AG09319 (cell line): ENCODE measurements around the gene GRSF1.

Source experiments
- DNase-seq: peaks from one replicate; pipeline ENCODE4 v3.0.0-alpha.2; 2010; ENCODE audit warnings: low read depth; ENCODE audit errors: extremely low read depth
- TF ChIP-seq, protein P1 (sequence below): IDR thresholded peaks from 2 replicates; pipeline ENCODE4 v1.5.1; 2011; ENCODE audit warnings: low read depth, mild to moderate bottlenecking, inconsistent platforms, low read length, moderate library complexity

The GRSF1 gene

DNA sequence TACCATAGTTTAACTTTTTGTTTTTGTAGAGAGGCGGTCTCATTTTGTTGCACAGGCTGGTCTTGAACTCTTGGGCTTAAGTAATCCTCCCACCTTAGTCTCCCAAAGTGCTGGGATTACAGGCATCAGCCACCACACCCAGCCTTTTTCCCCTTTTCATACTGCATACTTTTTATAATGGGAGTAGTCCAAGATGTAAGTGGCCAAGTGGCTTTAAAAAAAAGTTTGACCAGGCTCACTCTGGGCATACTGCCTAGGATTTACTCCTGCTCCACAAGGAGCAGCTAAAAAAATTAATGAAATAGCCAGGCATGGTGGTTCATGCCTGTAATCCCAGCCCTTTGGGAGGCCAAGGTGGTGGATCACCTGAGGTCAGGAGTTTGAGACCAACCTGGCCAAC is 6.0 kb downstream of the GRSF1 start:
- no peak for DNase-seq
- TF ChIP-seq, protein P1, sequence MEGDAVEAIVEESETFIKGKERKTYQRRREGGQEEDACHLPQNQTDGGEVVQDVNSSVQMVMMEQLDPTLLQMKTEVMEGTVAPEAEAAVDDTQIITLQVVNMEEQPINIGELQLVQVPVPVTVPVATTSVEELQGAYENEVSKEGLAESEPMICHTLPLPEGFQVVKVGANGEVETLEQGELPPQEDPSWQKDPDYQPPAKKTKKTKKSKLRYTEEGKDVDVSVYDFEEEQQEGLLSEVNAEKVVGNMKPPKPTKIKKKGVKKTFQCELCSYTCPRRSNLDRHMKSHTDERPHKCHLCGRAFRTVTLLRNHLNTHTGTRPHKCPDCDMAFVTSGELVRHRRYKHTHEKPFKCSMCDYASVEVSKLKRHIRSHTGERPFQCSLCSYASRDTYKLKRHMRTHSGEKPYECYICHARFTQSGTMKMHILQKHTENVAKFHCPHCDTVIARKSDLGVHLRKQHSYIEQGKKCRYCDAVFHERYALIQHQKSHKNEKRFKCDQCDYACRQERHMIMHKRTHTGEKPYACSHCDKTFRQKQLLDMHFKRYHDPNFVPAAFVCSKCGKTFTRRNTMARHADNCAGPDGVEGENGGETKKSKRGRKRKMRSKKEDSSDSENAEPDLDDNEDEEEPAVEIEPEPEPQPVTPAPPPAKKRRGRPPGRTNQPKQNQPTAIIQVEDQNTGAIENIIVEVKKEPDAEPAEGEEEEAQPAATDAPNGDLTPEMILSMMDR = no peak

DNA sequence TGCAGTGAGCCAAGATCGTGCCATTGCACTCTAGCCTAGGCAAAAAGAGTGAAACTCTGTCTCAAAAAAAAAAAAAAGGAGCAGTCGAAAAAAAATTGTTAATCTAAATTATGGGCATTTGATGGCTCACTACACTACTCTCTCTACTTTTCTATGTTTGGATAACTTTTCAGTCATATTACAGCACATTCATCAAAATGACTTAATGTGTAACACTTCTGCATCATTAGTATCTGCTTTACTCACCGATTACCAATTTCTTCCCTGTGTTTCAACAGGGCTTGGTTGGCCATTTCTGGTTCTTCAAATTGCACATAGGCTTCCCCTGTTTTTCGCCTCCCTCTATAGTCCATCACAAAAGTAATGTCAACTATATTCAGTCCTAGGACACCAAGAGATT is 8.4 kb downstream of the GRSF1 start:
- TF ChIP-seq, protein P1 = no peak
- DNase-seq = no peak

DNA sequence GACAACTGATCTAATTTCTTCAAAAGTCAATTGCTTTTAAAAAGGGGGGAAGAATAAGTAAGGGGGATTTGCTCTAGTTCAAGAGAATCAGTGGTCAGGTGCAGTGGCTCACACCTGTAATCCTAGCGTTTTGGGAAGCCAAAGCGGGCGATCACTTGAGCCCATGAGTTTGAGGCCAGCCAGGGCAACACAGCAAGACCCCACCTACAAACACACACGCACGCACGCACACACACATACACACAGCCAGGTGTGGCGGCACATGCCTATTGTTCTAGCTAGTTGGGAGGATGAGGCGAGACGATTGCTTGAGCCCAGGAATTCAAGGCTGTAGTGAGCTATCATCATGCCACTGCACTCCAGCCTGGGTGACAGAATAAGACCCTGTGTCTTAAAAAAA is 9.6 kb downstream of the GRSF1 start:
- TF ChIP-seq, protein P1 = no peak
- DNase-seq = no peak

DNA sequence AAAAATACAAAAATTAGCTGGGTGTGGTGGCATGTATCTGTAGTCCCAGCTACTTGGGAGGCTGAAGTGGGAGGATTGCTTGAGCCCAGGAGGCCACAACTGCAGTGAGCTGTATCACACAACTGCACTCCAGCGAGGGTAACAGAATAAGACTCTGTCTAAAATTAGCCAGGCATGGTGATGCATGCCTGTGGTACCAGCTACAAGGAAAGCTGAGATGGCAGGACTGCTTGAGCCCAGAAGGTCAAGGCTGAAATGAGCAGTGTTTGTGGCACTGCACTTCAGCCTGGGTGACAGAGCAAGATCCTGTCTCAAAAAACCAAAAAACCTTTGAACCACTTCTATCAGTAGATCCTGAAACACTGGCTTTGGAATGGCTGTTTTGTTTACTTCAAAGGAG is 10.2 kb downstream of the GRSF1 start:
- TF ChIP-seq, protein P1 = no peak
- DNase-seq = no peak

DNA sequence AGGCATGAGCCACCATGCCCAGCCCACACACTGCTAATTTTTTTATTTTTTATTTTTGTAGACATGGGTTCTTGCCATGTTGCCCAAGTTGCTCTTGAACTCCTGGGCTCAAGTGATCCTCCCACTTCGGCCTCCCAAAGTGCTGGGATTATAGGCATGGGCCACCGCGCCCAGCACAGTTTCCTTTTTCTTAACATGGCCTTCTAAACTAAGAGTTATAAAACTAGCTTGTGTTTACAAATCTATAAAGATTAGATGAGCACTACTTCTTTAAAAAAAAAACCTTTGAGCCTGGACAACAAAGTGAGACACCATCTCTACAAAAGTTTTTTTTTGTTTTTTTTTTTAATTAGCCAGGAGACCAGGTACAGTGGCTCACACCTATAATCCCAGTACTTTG is 10.7 kb downstream of the GRSF1 start:
- TF ChIP-seq, protein P1 = no peak
- DNase-seq = no peak

DNA sequence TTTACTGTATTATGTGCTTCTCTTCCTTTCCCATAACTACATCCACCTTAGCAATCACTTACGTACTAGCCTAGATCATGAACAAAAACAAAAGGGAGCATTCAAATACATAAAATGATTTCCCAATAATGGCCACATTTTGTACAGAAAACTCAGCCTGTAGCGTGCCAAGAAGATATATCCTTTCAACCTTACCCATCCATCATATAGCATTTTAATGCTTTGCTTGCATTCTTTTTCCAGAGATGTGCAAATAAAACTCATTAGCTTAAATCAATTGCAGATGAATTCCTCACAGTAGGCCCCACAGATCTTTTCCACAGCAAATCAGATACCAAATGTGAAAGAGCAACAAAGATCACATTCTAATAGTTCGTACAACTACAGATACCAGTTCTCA is 20.8 kb downstream of the GRSF1 start:
- TF ChIP-seq, protein P1 = no peak
- no peak for DNase-seq

DNA sequence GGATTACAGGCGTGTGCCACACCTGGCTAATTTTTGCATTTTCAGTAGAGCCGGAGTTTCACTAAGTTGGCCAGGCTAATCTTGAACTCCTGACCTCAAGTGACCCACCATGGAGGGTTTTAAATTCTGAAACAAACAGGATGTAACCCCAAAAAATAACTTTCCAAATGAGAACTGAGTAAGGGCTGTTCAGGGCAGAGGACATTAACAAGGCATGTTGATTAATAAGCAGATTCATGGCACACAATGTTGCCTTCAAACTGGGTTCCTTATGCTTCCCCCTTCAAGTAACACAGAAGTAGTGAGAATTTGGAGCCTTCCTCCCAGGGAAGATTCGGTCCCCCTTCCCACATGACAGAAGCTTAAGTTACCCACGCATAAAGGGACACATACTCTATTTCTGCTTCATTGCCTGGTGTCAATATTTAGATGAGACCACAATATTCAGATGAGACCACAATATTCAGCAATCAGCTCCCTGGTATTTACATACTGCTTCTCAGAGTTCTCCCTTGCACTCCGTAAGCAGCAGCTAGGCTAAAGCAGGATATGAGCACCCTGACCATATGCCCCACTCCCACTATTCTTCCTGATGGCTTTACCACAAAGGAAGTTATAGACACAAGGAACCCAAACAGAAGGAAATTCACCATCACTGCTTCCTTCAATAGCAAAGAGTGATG is 21.4 kb downstream of the GRSF1 start:
- TF ChIP-seq, protein P1 = no peak
- DNase-seq = no peak
